ENCODE measurements around the gene CRYZ. TPM values are rescaled to one million over a fixed set of nuclear protein-coding genes. Genes with fewer than 3 reads are reported as not detected.

Gene CRYZ
- total RNA-seq, 3 donors from 2014 or later = 14.2 to 20.4 (median 14.4) TPM

DNA sequence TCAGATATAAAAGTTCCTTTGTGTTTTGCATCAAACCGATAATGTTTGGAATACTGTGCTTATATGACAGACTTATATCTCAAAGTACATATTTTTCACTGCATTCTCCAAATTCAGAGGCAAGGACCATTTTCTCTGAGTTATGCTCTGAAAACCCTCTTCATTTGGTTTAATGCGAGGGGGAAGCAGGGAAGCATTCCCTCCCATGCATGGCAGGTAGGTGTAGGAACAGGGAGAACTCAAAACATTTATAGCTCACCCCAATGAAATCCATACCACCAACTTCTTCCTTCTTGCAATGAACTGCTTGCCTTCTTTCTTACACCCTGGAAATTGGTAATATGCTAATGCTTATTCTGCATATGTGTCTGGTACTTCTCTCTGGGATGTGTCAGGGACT, 48.5 kb downstream of the CRYZ start:
- H3K36me3 ChIP-seq (ENCODE audit: low read depth) = no peaks in the 10 kb centered on the region
- intact Hi-C loops (cut with DNase I, micrococcal nuclease) = no loop called here
- ATAC-seq = no peak
- no peak for DNase-seq
- TF ChIP-seq, protein P1, sequence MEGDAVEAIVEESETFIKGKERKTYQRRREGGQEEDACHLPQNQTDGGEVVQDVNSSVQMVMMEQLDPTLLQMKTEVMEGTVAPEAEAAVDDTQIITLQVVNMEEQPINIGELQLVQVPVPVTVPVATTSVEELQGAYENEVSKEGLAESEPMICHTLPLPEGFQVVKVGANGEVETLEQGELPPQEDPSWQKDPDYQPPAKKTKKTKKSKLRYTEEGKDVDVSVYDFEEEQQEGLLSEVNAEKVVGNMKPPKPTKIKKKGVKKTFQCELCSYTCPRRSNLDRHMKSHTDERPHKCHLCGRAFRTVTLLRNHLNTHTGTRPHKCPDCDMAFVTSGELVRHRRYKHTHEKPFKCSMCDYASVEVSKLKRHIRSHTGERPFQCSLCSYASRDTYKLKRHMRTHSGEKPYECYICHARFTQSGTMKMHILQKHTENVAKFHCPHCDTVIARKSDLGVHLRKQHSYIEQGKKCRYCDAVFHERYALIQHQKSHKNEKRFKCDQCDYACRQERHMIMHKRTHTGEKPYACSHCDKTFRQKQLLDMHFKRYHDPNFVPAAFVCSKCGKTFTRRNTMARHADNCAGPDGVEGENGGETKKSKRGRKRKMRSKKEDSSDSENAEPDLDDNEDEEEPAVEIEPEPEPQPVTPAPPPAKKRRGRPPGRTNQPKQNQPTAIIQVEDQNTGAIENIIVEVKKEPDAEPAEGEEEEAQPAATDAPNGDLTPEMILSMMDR (IDR thresholded peaks at IDR 0.05) = no peak
- no peaks in the 10 kb centered on the region for H3K4me1 ChIP-seq (ENCODE audit: low read depth)
- H3K9me3 ChIP-seq = no peaks in the 10 kb centered on the region
- H3K4me3 ChIP-seq = no peak overlapping the region

DNA sequence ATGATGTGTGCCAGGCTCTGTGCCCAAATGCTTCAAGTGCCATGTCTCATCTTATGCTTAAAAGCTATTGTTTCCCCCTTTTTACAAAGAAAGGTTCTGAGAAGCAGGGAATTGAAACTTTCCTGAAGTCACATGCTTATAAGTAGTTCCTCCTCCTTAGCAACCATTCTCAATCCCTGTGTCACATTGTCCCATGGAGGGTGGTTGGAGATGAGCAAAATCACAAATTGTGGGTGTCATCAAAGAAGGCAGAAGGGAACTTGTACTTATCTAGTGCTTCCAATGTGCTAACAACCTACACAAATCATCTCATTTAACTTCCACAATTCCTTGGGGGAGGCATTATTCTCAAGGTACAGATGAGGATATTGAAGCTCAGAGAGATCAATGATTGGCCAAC, 49.2 kb downstream of the CRYZ start:
- ATAC-seq (no peak), DNase-seq (no peak)
- TF ChIP-seq, protein P1 (IDR thresholded peaks at IDR 0.05) = no peak
- H3K4me1 ChIP-seq (ENCODE audit: low read depth) = no peaks in the 10 kb centered on the region
- intact Hi-C loops (cut with DNase I, micrococcal nuclease) = no loop called here
- no peaks in the 10 kb centered on the region for H3K9me3 ChIP-seq
- H3K4me3 ChIP-seq = no peak overlapping the region
- no peaks in the 10 kb centered on the region for H3K36me3 ChIP-seq (ENCODE audit: low read depth)

DNA sequence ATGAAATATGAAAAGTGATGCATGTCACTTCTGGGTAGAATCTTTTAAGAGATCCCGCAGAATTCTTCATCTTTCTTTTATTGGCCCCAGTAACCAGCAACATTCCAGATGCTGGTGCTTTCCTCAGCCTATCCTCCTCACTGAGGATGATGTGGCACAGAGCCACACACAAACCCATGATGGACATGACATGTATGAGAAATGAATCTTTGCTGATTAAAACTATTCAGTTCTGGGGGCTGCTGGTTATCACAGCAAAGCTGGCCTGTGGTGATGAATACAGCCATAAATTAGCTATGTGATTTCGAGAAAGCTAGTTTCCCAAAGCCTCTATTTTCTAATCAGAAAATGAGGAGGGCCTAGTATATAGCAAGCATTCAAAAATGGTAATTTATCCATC, 51.0 kb downstream of the CRYZ start:
- no peaks in the 10 kb centered on the region for H3K36me3 ChIP-seq (ENCODE audit: low read depth)
- intact Hi-C loops (cut with DNase I, micrococcal nuclease) = no loop called here
- H3K9me3 ChIP-seq = no peaks in the 10 kb centered on the region
- no peak overlapping the region for H3K4me3 ChIP-seq
- no peak for ATAC-seq
- DNase-seq = no peak
- no peaks in the 10 kb centered on the region for H3K4me1 ChIP-seq (ENCODE audit: low read depth)
- TF ChIP-seq, protein P1 (IDR thresholded peaks at IDR 0.05) = no peak

DNA sequence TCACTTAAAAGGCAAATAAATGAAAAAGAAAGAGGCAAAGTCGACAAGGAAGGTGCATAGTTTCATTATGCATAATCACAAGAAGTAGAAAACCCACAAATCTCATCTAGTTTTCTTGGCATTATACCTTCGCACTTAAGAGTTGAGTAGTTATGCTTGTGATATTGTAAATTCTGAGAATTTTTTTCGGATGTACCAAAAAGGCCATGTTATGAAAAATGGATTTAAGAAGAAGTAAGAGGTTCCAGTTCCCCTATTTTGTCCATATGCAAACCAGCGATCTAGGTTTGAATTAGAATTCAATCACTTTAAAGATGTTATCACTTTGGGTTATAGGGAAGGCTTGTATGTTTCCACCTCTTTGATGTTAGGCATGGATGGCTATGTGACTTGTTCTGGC, 51.4 kb downstream of the CRYZ start:
- TF ChIP-seq, protein P1 (IDR thresholded peaks at IDR 0.05) = no peak
- no peaks in the 10 kb centered on the region for H3K9me3 ChIP-seq
- H3K4me1 ChIP-seq (ENCODE audit: low read depth) = no peaks in the 10 kb centered on the region
- intact Hi-C loops (cut with DNase I, micrococcal nuclease) = no loop called here
- no peak for DNase-seq
- no peak for ATAC-seq
- no peak overlapping the region for H3K4me3 ChIP-seq
- no peaks in the 10 kb centered on the region for H3K36me3 ChIP-seq (ENCODE audit: low read depth)

DNA sequence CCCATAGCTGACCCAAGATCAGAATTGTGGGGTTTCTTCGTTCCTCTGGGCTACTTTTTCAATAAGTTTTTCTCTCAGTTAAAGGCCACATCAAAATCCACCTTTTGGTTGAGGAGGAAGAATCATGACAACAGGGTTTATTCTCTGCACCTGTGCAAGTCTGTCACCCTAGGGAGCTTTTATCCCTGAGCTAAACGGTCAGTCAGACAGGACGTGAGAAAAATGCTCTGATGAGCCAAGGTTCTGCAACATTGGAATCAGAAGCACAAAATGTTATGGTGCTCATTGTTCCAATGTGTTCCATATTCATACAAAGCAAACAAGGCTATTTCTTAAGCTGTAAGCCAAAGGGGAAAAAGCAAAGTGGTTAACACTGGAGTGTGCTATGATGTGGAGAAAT, 51.8 kb downstream of the CRYZ start:
- Histone ChIP-seq H3K4me3 (no peak overlapping the region), H3K4me1 (ENCODE audit: low read depth) (no peaks in the 10 kb centered on the region), H3K9me3 (no peaks in the 10 kb centered on the region), H3K36me3 (ENCODE audit: low read depth) (no peaks in the 10 kb centered on the region)
- TF ChIP-seq, protein P1 (IDR thresholded peaks at IDR 0.05) = no peak
- intact Hi-C loops (cut with DNase I, micrococcal nuclease) = no loop called here
- DNase-seq (no peak), ATAC-seq (no peak)

DNA sequence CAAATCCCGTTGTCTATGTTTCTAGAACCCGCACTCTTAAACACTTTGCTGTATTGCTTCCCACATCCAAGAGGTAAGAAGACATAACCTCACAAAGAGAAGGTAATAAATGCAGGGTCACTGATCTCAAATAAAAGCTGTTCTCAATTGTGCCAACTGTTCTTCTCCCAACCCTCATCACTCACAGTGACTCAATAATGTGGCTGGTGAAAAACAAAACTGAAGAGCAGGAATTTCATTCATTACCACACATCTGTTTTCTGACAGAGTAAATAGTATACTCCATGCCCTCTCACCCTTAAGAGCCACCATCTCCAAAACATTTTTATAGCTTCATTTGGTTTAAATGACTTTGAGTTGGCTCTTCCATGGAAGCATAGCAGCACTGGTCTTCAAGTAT, 53.0 kb downstream of the CRYZ start:
- TF ChIP-seq, protein P1 (IDR thresholded peaks at IDR 0.05) = no peak
- ATAC-seq (no peak), DNase-seq (no peak)
- Histone ChIP-seq H3K4me1 (ENCODE audit: low read depth) (no peaks in the 10 kb centered on the region), H3K4me3 (no peak overlapping the region), H3K9me3 (no peaks in the 10 kb centered on the region), H3K36me3 (ENCODE audit: low read depth) (no peaks in the 10 kb centered on the region)
- intact Hi-C loops (cut with DNase I, micrococcal nuclease) = no loop called here

Measured in mucosa of descending colon (tissue), 3 donors.